ENCODE results near the gene BRPF3. TPM values are rescaled to one million over a fixed set of nuclear protein-coding genes. Genes with fewer than 3 reads are reported as not detected.

The BRPF3 gene
- total RNA-seq, 4 donors from 2014 or later = 21.5 to 34.8 (median 22.3) TPM

DNA sequence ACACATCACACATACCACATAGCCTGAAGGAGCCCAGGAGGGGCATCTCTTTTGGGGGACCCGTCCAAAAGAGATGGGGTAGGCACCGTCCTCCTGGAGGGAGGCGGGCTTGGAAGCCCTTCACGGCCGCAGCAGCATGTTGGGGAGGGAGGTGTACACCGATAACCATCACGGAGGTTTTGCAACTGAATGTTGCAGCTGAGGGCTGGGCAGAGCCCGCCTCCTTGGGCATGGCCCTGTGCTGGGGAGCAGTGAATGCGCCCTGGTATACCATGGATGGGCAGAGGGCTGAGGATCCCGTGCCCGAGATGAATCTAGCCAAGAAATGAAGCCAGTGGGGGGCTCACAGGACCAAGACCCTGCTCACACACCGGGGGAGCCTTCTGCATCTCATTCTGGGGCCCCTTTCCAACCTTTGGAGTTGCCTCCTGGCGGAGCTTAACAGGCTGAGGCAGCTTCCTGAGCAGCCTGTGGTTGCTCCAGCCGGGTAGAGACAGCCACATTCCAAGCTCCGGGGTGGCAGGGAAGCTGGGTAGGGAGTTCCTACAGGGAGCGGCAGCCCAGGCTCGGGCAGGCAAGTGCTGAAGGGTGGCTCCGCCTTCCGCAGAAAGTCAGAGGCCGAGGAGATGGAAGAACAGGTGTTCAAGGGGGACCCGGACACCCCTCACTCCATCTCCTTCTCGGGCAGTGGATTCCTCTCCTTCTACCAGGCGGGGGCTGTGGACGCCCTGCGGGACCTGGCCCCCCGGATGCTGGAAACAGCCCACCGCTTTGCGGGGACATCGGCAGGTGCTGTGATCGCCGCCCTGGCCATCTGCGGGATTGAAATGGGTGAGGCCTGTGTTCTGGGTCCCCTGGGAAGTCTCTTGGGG is 73.5 kb downstream of the BRPF3 start, which contains the start of gene PNPLA1:
Gene PNPLA1, plus strand, starts transcription at position 227 of the 872 bp plus-strand sequence. Its CDS starts 400 bp downstream, at position 627.
- H3K4me1 ChIP-seq = peaks cover 0 to 8% (median 3%) of the 10 kb centered on the region in 4 donors
- DNase-seq (ENCODE audit: extremely low spot score) = no peak
- no peak within 1 kb of the TSS for H3K27ac ChIP-seq (replicated peaks in 1 of 4)
- H3K27me3 ChIP-seq = peaks cover 0 to 30% (median 0%) of the 10 kb centered on the region in 4 donors
- TF ChIP-seq EP300 (IDR thresholded peaks at IDR 0.05) (no peak), POLR2A (IDR thresholded peaks at IDR 0.05; ENCODE audit: low read depth) (no peak), POLR2AphosphoS5 (IDR thresholded peaks at IDR 0.05) (no peak)
- TF ChIP-seq, protein P1, sequence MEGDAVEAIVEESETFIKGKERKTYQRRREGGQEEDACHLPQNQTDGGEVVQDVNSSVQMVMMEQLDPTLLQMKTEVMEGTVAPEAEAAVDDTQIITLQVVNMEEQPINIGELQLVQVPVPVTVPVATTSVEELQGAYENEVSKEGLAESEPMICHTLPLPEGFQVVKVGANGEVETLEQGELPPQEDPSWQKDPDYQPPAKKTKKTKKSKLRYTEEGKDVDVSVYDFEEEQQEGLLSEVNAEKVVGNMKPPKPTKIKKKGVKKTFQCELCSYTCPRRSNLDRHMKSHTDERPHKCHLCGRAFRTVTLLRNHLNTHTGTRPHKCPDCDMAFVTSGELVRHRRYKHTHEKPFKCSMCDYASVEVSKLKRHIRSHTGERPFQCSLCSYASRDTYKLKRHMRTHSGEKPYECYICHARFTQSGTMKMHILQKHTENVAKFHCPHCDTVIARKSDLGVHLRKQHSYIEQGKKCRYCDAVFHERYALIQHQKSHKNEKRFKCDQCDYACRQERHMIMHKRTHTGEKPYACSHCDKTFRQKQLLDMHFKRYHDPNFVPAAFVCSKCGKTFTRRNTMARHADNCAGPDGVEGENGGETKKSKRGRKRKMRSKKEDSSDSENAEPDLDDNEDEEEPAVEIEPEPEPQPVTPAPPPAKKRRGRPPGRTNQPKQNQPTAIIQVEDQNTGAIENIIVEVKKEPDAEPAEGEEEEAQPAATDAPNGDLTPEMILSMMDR (IDR thresholded peaks at IDR 0.05) = no peak
- no peaks in the 10 kb centered on the region for H3K36me3 ChIP-seq
- H3K4me3 ChIP-seq = no peak within 1 kb of the TSS
- H3K9me3 ChIP-seq = peaks cover 0 to 12% (median 9%) of the 10 kb centered on the region in 4 donors
- 79% methylated on average over 27 of the region's 32 CpGs for WGBS
- intact Hi-C loops (cut with DNase I) = no loop called here

- intact Hi-C loops (cut with DNase I) = no loop called here
- Histone ChIP-seq H3K9me3 (no peaks in the 10 kb centered on the region), H3K27me3 (peaks cover 0 to 33% (median 0%) of the 10 kb centered on the region in 4 donors), H3K4me1 (peaks cover 0 to 8% (median 3%) of the 10 kb centered on the region in 4 donors), H3K36me3 (no peaks in the 10 kb centered on the region), H3K4me3 (no peak overlapping the region), H3K27ac (replicated peaks in 1 of 4) (no peak overlapping the region)
- DNase-seq (ENCODE audit: extremely low spot score) = no peak
- TF ChIP-seq, protein P1 (IDR thresholded peaks at IDR 0.05) = no peak
- TF ChIP-seq POLR2A (IDR thresholded peaks at IDR 0.05; ENCODE audit: low read depth) = no peak
- TF ChIP-seq EP300 (IDR thresholded peaks at IDR 0.05) = no peak
- no peak for TF ChIP-seq POLR2AphosphoS5 (IDR thresholded peaks at IDR 0.05)
- 83% methylated on average over 8 of the region's 8 CpGs for WGBS
Measured at GRCh38 chr6:36272234-36272633, 75.7 kb downstream of the BRPF3 start.

DNA sequence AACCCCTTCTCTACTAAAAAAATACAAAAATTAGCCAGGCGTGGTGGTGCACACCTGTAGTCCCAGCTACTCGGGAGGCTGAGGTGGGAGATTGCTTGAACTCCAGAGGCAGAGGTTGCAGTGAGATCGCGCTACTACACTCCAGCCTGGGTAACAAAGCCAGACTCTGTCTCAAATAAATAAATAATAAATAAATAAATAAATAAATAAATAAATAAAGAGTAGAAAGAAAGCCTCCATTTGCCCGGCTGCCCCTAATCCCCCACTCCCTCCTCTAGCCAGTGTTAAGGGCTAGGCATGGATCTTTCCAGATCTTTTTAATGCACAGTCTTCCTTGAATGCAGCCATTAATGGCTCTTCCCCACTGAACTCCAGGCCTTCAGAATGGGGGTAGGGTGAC is 76.5 kb downstream of the BRPF3 start:
- TF ChIP-seq, protein P1 (IDR thresholded peaks at IDR 0.05) = no peak
- TF ChIP-seq POLR2A (IDR thresholded peaks at IDR 0.05; ENCODE audit: low read depth) (no peak), EP300 (IDR thresholded peaks at IDR 0.05) (no peak), POLR2AphosphoS5 (IDR thresholded peaks at IDR 0.05) (no peak)
- no peaks in the 10 kb centered on the region for H3K36me3 ChIP-seq
- DNase-seq (ENCODE audit: extremely low spot score) = no peak
- peaks cover 0 to 39% (median 0%) of the 10 kb centered on the region in 4 donors for H3K27me3 ChIP-seq
- no peaks in the 10 kb centered on the region for H3K9me3 ChIP-seq
- peaks cover 0 to 8% (median 3%) of the 10 kb centered on the region in 4 donors for H3K4me1 ChIP-seq
- intact Hi-C loops (cut with DNase I) = no loop called here
- H3K27ac ChIP-seq (replicated peaks in 1 of 4) = no peak overlapping the region
- no peak overlapping the region for H3K4me3 ChIP-seq
- 88% methylated on average over 5 of the region's 5 CpGs for WGBS

DNA sequence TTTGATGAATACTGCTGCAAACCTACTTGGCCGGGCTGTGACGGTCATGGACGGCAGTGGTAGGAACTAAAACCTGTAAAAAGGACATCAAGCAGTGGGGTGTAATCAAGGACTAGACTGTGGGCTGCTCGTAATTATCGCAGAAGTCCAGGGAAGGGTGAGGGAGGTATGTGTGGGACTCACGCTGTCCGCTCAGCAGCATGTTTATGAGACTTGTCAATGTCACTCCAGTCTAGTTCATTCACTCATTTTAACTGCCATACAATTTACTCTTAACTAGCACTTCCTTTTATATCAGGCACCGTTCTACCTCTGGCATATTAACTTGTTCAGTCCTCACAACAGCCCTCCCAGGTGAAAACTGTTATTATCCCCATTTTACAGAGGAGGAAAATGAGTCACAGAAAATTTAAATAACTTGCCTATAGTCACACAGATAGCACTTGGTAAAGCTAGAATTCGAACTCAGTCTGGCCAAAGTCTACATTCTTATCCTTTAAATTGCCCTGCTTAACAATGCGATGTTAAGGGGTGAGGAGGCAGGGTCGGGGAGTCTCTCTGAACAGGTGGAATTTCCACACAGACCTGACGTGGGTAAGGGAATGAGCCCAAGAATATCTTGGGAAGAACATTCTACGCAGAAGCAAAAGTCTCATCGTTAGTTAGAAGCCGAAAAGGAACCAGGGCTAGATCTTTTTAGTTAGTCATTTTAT is 77.4 kb downstream of the BRPF3 start:
- no peak overlapping the region for H3K27ac ChIP-seq (replicated peaks in 1 of 4)
- H3K4me1 ChIP-seq = peaks cover 0 to under 1% (median 0%) of the 10 kb centered on the region in 4 donors
- TF ChIP-seq, protein P1 (IDR thresholded peaks at IDR 0.05) = no peak
- TF ChIP-seq EP300 (IDR thresholded peaks at IDR 0.05) (no peak), POLR2A (IDR thresholded peaks at IDR 0.05; ENCODE audit: low read depth) (no peak), POLR2AphosphoS5 (IDR thresholded peaks at IDR 0.05) (no peak)
- WGBS = 78% methylated on average over 15 of the region's 15 CpGs
- H3K4me3 ChIP-seq = no peak overlapping the region
- H3K9me3 ChIP-seq = no peaks in the 10 kb centered on the region
- peaks cover 0 to 41% (median 0%) of the 10 kb centered on the region in 4 donors for H3K27me3 ChIP-seq
- intact Hi-C loops (cut with DNase I) = no loop called here
- no peaks in the 10 kb centered on the region for H3K36me3 ChIP-seq
- no peak for DNase-seq (ENCODE audit: extremely low spot score)
